GM12865 (cell line): ENCODE measurements around the gene FBXW12.

ENCODE experiments used
- DNase-seq: peaks from one replicate; pipeline ENCODE4 v3.0.0; 2010; ENCODE audit warnings: low read depth
- H3K4me3 ChIP-seq: 2 replicates; pipeline ENCODE4 v1.5.1; 2011; ENCODE audit warnings: mild to moderate bottlenecking, low read depth, low read length, control low read depth
- CTCF ChIP-seq: IDR thresholded peaks from 2 replicates; pipeline ENCODE4 v1.5.1; 2011; ENCODE audit warnings: low read length, control low read depth, low read depth, inconsistent platforms; ENCODE audit not compliant: insufficient read depth; ENCODE audit errors: missing control alignments

FBXW12 gene

DNA sequence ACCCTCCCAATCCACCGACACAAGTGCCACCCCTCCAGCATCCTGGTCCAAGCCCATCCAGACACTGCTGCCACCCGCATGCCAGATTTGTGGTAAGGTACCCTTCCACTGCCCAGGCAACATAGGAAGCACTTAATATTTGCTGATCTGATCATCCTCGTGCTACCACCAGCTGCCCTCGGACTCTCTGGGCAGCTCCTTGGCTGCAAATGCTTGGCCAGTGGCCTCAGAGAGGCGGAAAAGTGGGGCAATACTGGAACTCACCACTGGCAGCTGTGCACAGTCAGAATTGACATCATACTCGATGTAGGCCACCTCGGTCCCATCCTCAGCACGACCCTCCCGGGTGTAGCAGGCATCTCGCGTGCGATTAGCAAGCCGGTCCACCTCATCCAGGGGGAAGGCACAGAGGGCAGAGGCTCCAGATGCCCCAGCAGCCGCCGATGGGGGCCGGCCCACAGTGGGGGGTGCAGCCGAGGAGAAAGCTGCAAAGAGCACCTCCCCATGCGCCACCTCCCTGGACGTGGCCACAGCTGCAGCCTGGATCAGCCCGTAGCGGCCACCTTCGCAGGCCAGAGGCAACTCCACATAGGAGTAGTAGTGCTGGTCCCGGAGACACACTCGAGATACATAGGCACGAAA, 51.3 kb downstream of the FBXW12 start:
- no peak for DNase-seq
- no peak overlapping the region for H3K4me3 ChIP-seq
- no peak for TF ChIP-seq CTCF

GRCh38 chr3:48423883-48424695, 52.1 kb downstream of the FBXW12 start:
- no peak for DNase-seq
- H3K4me3 ChIP-seq: no peak overlapping the region
- no peak for TF ChIP-seq CTCF

- no peak overlapping the region for H3K4me3 ChIP-seq
- DNase-seq: no peak
- TF ChIP-seq CTCF: no peak
Measured at GRCh38 chr3:48425281-48425812, 53.3 kb downstream of the FBXW12 start.

DNA sequence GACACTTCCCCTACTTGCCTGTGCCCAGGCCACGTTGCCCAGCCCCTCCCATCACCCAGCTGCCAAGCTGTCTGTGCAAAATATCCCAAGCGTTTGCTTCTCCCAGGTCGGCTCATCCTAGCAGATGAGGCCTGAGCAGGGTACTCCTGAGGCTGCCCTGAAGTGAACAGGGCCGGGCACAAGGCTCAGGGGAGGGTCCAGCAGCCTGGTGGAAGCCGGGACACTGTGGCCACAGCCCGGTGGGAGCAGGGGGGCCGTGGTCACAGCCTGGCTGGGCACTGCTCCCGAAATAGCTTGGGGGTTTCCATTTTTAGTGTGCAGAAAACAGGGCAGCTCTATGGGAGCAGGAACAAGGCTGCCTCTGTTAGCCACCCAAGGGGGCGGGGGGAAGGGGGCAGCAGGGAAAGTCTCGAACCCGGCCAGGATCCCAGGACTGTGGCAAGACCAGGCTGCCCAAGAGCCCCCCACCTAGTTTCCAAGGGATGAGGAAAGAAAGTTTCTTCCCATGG, 54.4 kb downstream of the FBXW12 start:
- H3K4me3 ChIP-seq: no peak overlapping the region

GRCh38 chr3:48426944-48427629, 55.1 kb downstream of the FBXW12 start:
- no peak overlapping the region for H3K4me3 ChIP-seq
- no peak for TF ChIP-seq CTCF
- no peak for DNase-seq

More for the DNA sequence above, 54.4 kb downstream of the FBXW12 start:
- no peak for DNase-seq
- TF ChIP-seq CTCF: no peak

GRCh38 chr3:48427630-48427962, 55.6 kb downstream of the FBXW12 start:
- DNase-seq: no peak
- no peak overlapping the region for H3K4me3 ChIP-seq
- TF ChIP-seq CTCF: no peak
